H1 (cell line): Measurements from ENCODE around the gene CDV3. TPM values are rescaled to one million over a fixed set of nuclear protein-coding genes. Genes with fewer than 3 reads are reported as not detected.

Experiments
- CTCF ChIA-PET: fragments of 300-600 bp; sonication (Branson Sonifier 250); formaldehyde crosslinking; loops from one replicate; lab custom pipeline; 2021; ENCODE audit not compliant: partially characterized antibody; lab: Charles Lee
- POLR2A ChIA-PET: fragments of 300-600 bp; sonication (Branson Sonifier 250); formaldehyde crosslinking; loops from one replicate; lab custom pipeline; 2021; ENCODE audit warnings: inconsistent platforms; ENCODE audit not compliant: partially characterized antibody; lab: Charles Lee
- DNase-seq, 2 experiments: peaks; one replicate each; pipeline versions ENCODE4 v3.0.0 to v3.0.0-alpha.2; 2010 to 2022; ENCODE audit warnings: low spot score in 2 of 2, low read depth in 1 of 2, mixed read lengths in 1 of 2
- FAIRE-seq: peaks from 2 replicates; lab custom pipeline; 2011; peaks lifted over from hg19 to GRCh38; lab: Jason Lieb, UNC
- H2AFZ ChIP-seq: 2 replicates; pipeline ENCODE4 v1.8.1; 2012; ENCODE audit warnings: low read length, inconsistent platforms
- H2AK5ac ChIP-seq: 2 replicates; pipeline ENCODE4 v1.6.1; 2013; ENCODE audit warnings: low read depth, low read length
- H2BK120ac ChIP-seq: replicated peaks from 2 replicates; pipeline ENCODE3; 2013; ENCODE audit warnings: low read depth, low read length, inconsistent platforms
- H2BK12ac ChIP-seq: 2 replicates; pipeline ENCODE4 v1.6.1; 2013; ENCODE audit warnings: low read depth, low read length
- H2BK15ac ChIP-seq: 2 replicates; pipeline ENCODE4 v1.6.1; 2013; ENCODE audit warnings: low read length
- H2BK20ac ChIP-seq: 2 replicates; pipeline ENCODE4 v1.6.1; 2013; ENCODE audit warnings: low read length
- H2BK5ac ChIP-seq: 2 replicates; pipeline ENCODE4 v1.6.1; 2013; ENCODE audit warnings: low read depth, low read length
- H3K14ac ChIP-seq: 2 replicates; pipeline ENCODE4 v1.6.1; 2013; ENCODE audit warnings: inconsistent platforms; ENCODE audit not compliant: insufficient read length
- H3K18ac ChIP-seq: 2 replicates; pipeline ENCODE4 v1.6.1; 2013; ENCODE audit warnings: low read length; ENCODE audit errors: extremely low read depth
- H3K23ac ChIP-seq: 2 replicates; pipeline ENCODE4 v1.6.1; 2013; ENCODE audit warnings: inconsistent platforms; ENCODE audit not compliant: insufficient read length
- H3K23me2 ChIP-seq: 2 replicates; pipeline ENCODE4 v1.6.1; 2013; ENCODE audit warnings: low read depth, low read length
- H3K27ac ChIP-seq: 2 replicates; pipeline ENCODE4 v1.6.1; 2011; ENCODE audit warnings: low read depth, low read length, inconsistent platforms
- H3K27me3 ChIP-seq, 4 experiments: replicated peaks in 1 of 4; 1 replicate in 1 of 4; 2 replicates in 3 of 4; pipeline versions ENCODE4 v1.6.1 to v1.8.1; 2011 to 2013; ENCODE audit warnings: low read length in 3 of 4, mild to moderate bottlenecking in 3 of 4, inconsistent platforms in 2 of 4, mixed read lengths in 2 of 4, moderate library complexity in 1 of 4; ENCODE audit not compliant: control insufficient read depth in 3 of 4, insufficient read depth in 3 of 4; ENCODE audit errors: extremely low read depth in 1 of 4
- H3K36me3 ChIP-seq, 4 experiments: 2 replicates each; pipeline versions ENCODE4 v1.6.1 to v1.8.1; 2011 to 2013; ENCODE audit warnings: mild to moderate bottlenecking in 4 of 4, low read length in 3 of 4, moderate library complexity in 2 of 4, control low read depth in 1 of 4, inconsistent platforms in 1 of 4; ENCODE audit not compliant: insufficient read depth in 4 of 4, control insufficient read depth in 2 of 4
- H3K4ac ChIP-seq: replicated peaks from 2 replicates; pipeline ENCODE3; 2013; ENCODE audit warnings: low read length, low read depth, mixed read lengths, inconsistent platforms; ENCODE audit not compliant: insufficient read length
- H3K4me1 ChIP-seq, 4 experiments: replicated peaks in 1 of 4; 1 replicate in 1 of 4; 2 replicates in 3 of 4; pipeline versions ENCODE4 v1.6.1 to v1.8.1; 2011 to 2013; ENCODE audit warnings: low read length in 3 of 4, inconsistent platforms in 2 of 4, mixed read lengths in 1 of 4; ENCODE audit not compliant: insufficient read depth in 4 of 4, control insufficient read depth in 3 of 4
- H3K4me2 ChIP-seq, 2 experiments: 2 replicates each; pipeline versions ENCODE4 v1.6.1 to v1.8.1; 2011 to 2013; ENCODE audit warnings: low read depth in 2 of 2, low read length in 2 of 2, control low read depth in 1 of 2, inconsistent platforms in 1 of 2, mild to moderate bottlenecking in 1 of 2; ENCODE audit not compliant: insufficient read depth in 1 of 2
- H3K4me3 ChIP-seq, 4 experiments: fragments of 200-600, 300-600 bp in 1 of 4; sonication (generic), shearing (Covaris generic), sonication (Bioruptor Twin) in 1 of 4; 2 replicates each; pipeline versions ENCODE4 v1.5.1 to v1.8.1; 2011 to 2016; ENCODE audit warnings: low read length in 4 of 4, low read depth in 3 of 4, control low read depth in 2 of 4, inconsistent platforms in 2 of 4, mild to moderate bottlenecking in 2 of 4, mixed read lengths in 1 of 4, moderate library complexity in 1 of 4; ENCODE audit not compliant: insufficient read depth in 2 of 4; ENCODE audit errors: extremely low read depth in 1 of 4
- H3K56ac ChIP-seq: replicated peaks from 2 replicates; pipeline ENCODE3; 2013; ENCODE audit warnings: low read depth, mild to moderate bottlenecking, mixed read lengths, low read length, inconsistent platforms; ENCODE audit not compliant: insufficient read length
- H3K79me1 ChIP-seq: 2 replicates; pipeline ENCODE4 v1.6.1; 2013; ENCODE audit warnings: low read depth, low read length, control low read depth
- H3K79me2 ChIP-seq, 2 experiments: 2 replicates each; pipeline versions ENCODE4 v1.6.1 to v1.8.1; 2012 to 2013; ENCODE audit warnings: low read length in 2 of 2, mild to moderate bottlenecking in 2 of 2, inconsistent platforms in 1 of 2; ENCODE audit not compliant: insufficient read depth in 2 of 2, control insufficient read depth in 1 of 2
- H3K9ac ChIP-seq, 4 experiments: replicated peaks in 1 of 4; 1 replicate in 1 of 4; 2 replicates in 3 of 4; pipeline versions ENCODE4 v1.6.1 to v1.8.1; 2011 to 2013; ENCODE audit warnings: low read depth in 3 of 4, low read length in 3 of 4, control low read depth in 2 of 4, mild to moderate bottlenecking in 2 of 4, moderate library complexity in 2 of 4, inconsistent platforms in 1 of 4; ENCODE audit errors: extremely low read depth in 1 of 4
- H3K9me3 ChIP-seq, 2 experiments: 2 replicates each; pipeline versions ENCODE4 v1.6.1 to v1.8.1; 2012 to 2013; ENCODE audit warnings: mild to moderate bottlenecking in 2 of 2, moderate library complexity in 2 of 2, control low read depth in 1 of 2, inconsistent platforms in 1 of 2, low read depth in 1 of 2, low read length in 1 of 2, mixed read lengths in 1 of 2; ENCODE audit not compliant: insufficient read depth in 2 of 2
- H4K20me1 ChIP-seq, 2 experiments: replicated peaks in 1 of 2; 2 replicates each; pipeline versions ENCODE3 to v1.8.1; 2011 to 2013; ENCODE audit warnings: inconsistent platforms in 2 of 2, low read length in 2 of 2, mild to moderate bottlenecking in 1 of 2; ENCODE audit not compliant: insufficient read depth in 2 of 2, control insufficient read depth in 1 of 2
- H4K5ac ChIP-seq: 2 replicates; pipeline ENCODE4 v1.6.1; 2013; ENCODE audit warnings: low read length, low read depth, mixed read lengths, inconsistent platforms; ENCODE audit not compliant: insufficient read length
- H4K8ac ChIP-seq: 2 replicates; pipeline ENCODE4 v1.8.0; 2013; ENCODE audit warnings: mild to moderate bottlenecking, moderate library complexity, low read length, inconsistent platforms; ENCODE audit not compliant: insufficient read depth; ENCODE audit errors: extremely low read depth
- H4K91ac ChIP-seq: replicated peaks from 2 replicates; pipeline ENCODE3; 2013; ENCODE audit warnings: low read length, mixed read lengths, inconsistent platforms; ENCODE audit not compliant: insufficient read length
- BCL11A ChIP-seq, 2 experiments: IDR thresholded peaks; one replicate each; pipeline ENCODE4 v1.6.1; 2011; ENCODE audit warnings: low read depth in 2 of 2, low read length in 2 of 2, mild to moderate bottlenecking in 2 of 2
- CEBPB ChIP-seq: IDR thresholded peaks from 2 replicates; pipeline ENCODE4 v1.6.1; 2012; ENCODE audit warnings: low read depth, low read length
- EZH2 ChIP-seq: fragments of 200-600 bp; sonication (generic); IDR thresholded peaks from 2 replicates; pipeline ENCODE4 v1.7.1; 2012; ENCODE audit warnings: low read depth, mild to moderate bottlenecking, moderate library complexity, low read length, inconsistent platforms; ENCODE audit not compliant: severe bottlenecking
- GABPA ChIP-seq: IDR thresholded peaks from 2 replicates; pipeline ENCODE4 v1.6.1; 2011; ENCODE audit warnings: mild to moderate bottlenecking, low read length, moderate library complexity, borderline replicate concordance; ENCODE audit not compliant: insufficient read depth
- JUN ChIP-seq: IDR thresholded peaks from 2 replicates; pipeline ENCODE4 v1.6.1; 2011; ENCODE audit warnings: low read depth, mild to moderate bottlenecking, improper control_type of control experiment, low read length
- KDM4A ChIP-seq: IDR thresholded peaks from one replicate; pipeline ENCODE4 v1.7.1; 2012; ENCODE audit warnings: low read depth, mild to moderate bottlenecking, moderate library complexity, low read length, inconsistent platforms; ENCODE audit not compliant: severe bottlenecking
- RNF2 ChIP-seq: fragments of 200-900, 300-1000 bp; sonication (generic); IDR thresholded peaks from 2 replicates; pipeline ENCODE4 v1.7.1; 2016; ENCODE audit warnings: borderline replicate concordance, low read depth, mild to moderate bottlenecking, antibody characterized with exemption, low read length; ENCODE audit not compliant: poor library complexity, severe bottlenecking; ENCODE audit errors: missing control alignments
- RXRA ChIP-seq: IDR thresholded peaks from 2 replicates; pipeline ENCODE4 v1.6.1; 2011; ENCODE audit warnings: low read depth, mild to moderate bottlenecking, low read length, moderate library complexity; ENCODE audit not compliant: insufficient read depth
- SAP30 ChIP-seq: fragments of 300-600 bp; sonication (generic); IDR thresholded peaks from 2 replicates; pipeline ENCODE4 v1.7.1; 2012; ENCODE audit warnings: low read length, moderate library complexity, mild to moderate bottlenecking, inconsistent platforms; ENCODE audit not compliant: insufficient read depth, insufficient replicate concordance
- SRF ChIP-seq: IDR thresholded peaks from 2 replicates; pipeline ENCODE4 v1.6.1; 2011; ENCODE audit warnings: mild to moderate bottlenecking, low read depth, low read length, moderate library complexity
- WGBS, 2 experiments: shearing (Covaris generic) in 1 of 2; methylation state at CpG; one replicate each; pipeline versions ENCODE4 v1.1.6 to v1.1.7; 2013 to 2015; ENCODE audit warnings: low lambda C conversion rate in 2 of 2, mixed read lengths in 2 of 2, inconsistent platforms in 1 of 2, low coverage in 1 of 2, missing lambda C conversion rate in 1 of 2; ENCODE audit not compliant: insufficient replicate concordance in 2 of 2, insufficient coverage in 1 of 2, insufficient read length in 1 of 2; ENCODE audit errors: extremely low coverage in 1 of 2, missing lambda C conversion rate in 1 of 2; 5-methylcytosine and 5-hydroxymethylcytosine counted together
- polyA plus RNA-seq, 7 experiments: library from polyadenylated mRNA; depleted of rRNA in 3 of 7; stranded (reverse) in 5 of 7; unstranded in 2 of 7; fragments of >200 nt in 5 of 7; fragments of 200-250 nt in 2 of 7; gene quantifications; 1 replicate in 5 of 7; 2 replicates in 1 of 7; 4 replicates in 1 of 7; pipeline versions ENCODE4 v1.2.1 to v1.2.3, GENCODE V29; 2011 to 2013; ENCODE audit warnings: missing spikeins in 2 of 7, mixed read lengths in 2 of 7
- total RNA-seq: library from RNA; stranded (reverse); fragmentation: NEBNext Ultra II Directional; extraction: Animal tissue kit (Norgen Biotek cat#: 25700); gene quantifications from 2 replicates; pipeline ENCODE4 v1.2.1, GENCODE V29; 2021

CDV3 gene
- total and polyA plus RNA-seq, 2 of the 8 experiments (the other 6 are each of a cell fraction or from before 2014, with no cell fraction given), result 29.4 to 163 TPM

DNA sequence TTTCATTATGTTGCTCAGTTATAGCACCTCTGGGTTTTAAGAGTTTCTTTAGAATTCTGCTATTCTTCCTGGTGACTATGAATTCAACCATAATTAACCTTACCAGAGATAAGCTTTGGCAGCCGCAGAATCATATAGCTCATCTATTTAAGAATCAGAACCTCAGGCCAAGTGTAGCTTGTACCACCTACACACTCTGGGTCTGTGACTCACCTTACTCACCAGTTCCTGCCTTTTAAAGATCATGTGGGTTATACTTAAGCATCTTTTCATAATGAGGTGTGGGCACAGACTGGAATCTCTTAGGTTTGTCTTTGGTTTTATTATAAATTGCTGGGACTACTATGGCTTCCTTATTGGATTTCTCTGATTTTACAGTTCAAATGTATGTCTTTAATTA lies 21.9 kb downstream of the CDV3 start:
- no peaks in the 10 kb centered on the region; a peak in 1 of 8 replicates for H3K36me3 ChIP-seq
- CTCF ChIA-PET, result interaction anchor here (1.0 to 1.5 kb wide), 4 partner anchors 17 to 171 kb away, joined by 4 read pairs; no protein-coding TSS in a partner anchor
- H2BK20ac ChIP-seq, result no peak overlapping the region
- H3K79me2 ChIP-seq, result no peaks in the 10 kb centered on the region
- no peak overlapping the region for H4K91ac ChIP-seq
- H2BK120ac ChIP-seq, result no peak overlapping the region
- no peak overlapping the region for H4K8ac ChIP-seq
- no peak overlapping the region for H3K4me2 ChIP-seq
- H3K4me1 ChIP-seq, result peaks cover 0 to 2% (median 0%) of the 10 kb centered on the region in 4 experiments; a peak in 1 of 7 replicates
- FAIRE-seq, result no peak
- no peaks in the 10 kb centered on the region for H3K9me3 ChIP-seq
- H3K27me3 ChIP-seq, result no peaks in the 10 kb centered on the region
- DNase-seq, result no peak
- no peak overlapping the region for H3K18ac ChIP-seq
- peaks cover 0 to 2% of the 10 kb centered on the region in 2 experiments for H4K20me1 ChIP-seq
- H2AFZ ChIP-seq, result no peak overlapping the region
- no peak overlapping the region for H3K4ac ChIP-seq
- no peak overlapping the region for H3K4me3 ChIP-seq
- H3K23ac ChIP-seq, result no peak overlapping the region
- no peak overlapping the region for H2AK5ac ChIP-seq
- H4K5ac ChIP-seq, result no peak overlapping the region
- no peak overlapping the region for H2BK5ac ChIP-seq
- no peak overlapping the region for H3K27ac ChIP-seq
- H2BK12ac ChIP-seq, result no peak overlapping the region
- no peaks in the 10 kb centered on the region for H3K23me2 ChIP-seq
- H3K14ac ChIP-seq, result no peak overlapping the region
- H3K9ac ChIP-seq, result no peak overlapping the region
- no peak overlapping the region for H2BK15ac ChIP-seq
- WGBS, 2 experiments, result 94% methylated on average over 1 of the region's 1 CpG; no CpG with 5 or more reads in 1 of the 2 experiments
- H3K79me1 ChIP-seq, result no peaks in the 10 kb centered on the region
- POLR2A ChIA-PET, result interaction anchor here (1.1 kb wide), 1 partner anchor 9 kb away, joined by 3 read pairs; no protein-coding TSS in a partner anchor
- H3K56ac ChIP-seq, result no peak overlapping the region
- TF ChIP-seq KDM4A (no peak), RXRA (no peak), BCL11A (IDR thresholded peaks at IDR 0.05; ENCODE audit: low read depth in 2 of 2, low read length in 2 of 2) (no peak), SAP30 (no peak), RNF2 (no peak), CEBPB (no peak), EZH2 (no peak), SRF (no peak), GABPA (no peak), JUN (no peak)
